Neural cell (in vitro differentiated cells): ENCODE measurements around the gene ELP1.

Experiments used
- RAD21 ChIP-seq: fragments of 450-650 bp; conservative IDR thresholded peaks from 2 replicates; pipeline ENCODE4 v1.6.1; 2014; ENCODE audit warnings: antibody characterized with exemption, mild to moderate bottlenecking, moderate library complexity
- TF ChIP-seq, protein P1 (sequence below): fragments of 450-650 bp; IDR thresholded peaks from 2 replicates; pipeline ENCODE4 v1.5.1; 2014; ENCODE audit warnings: antibody characterized with exemption, mild to moderate bottlenecking, moderate library complexity; ENCODE audit not compliant: poor library complexity, severe bottlenecking

DNA sequence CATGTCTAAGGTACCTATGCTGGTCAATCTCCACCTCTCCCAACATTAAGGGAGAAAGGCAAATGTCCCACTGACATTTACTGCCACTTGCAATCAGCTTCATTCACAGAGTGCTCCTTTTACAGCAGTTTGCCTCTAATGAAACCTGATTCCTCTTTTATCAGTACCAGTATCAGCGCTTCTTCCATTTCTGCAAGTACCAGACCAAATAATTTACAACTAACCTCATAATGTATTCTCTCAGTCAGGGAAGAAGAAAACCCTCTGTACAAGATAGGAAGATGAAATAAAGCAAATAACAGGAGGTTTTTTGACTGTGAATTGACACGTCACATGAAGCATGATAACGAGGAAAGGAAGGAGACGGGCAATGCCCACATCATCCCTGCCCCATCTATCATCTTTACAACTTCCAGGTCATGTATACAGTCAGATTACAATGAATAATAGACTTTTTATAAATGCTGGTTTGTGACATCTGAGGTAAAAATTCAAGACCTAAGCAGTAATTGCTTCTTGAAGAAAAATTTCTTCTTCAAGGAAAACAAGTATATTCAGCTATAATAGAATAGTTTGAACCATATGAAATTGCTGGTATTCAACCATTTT is 22.2 kb upstream of the ELP1 start:
- TF ChIP-seq RAD21 = no peak
- TF ChIP-seq, protein P1, sequence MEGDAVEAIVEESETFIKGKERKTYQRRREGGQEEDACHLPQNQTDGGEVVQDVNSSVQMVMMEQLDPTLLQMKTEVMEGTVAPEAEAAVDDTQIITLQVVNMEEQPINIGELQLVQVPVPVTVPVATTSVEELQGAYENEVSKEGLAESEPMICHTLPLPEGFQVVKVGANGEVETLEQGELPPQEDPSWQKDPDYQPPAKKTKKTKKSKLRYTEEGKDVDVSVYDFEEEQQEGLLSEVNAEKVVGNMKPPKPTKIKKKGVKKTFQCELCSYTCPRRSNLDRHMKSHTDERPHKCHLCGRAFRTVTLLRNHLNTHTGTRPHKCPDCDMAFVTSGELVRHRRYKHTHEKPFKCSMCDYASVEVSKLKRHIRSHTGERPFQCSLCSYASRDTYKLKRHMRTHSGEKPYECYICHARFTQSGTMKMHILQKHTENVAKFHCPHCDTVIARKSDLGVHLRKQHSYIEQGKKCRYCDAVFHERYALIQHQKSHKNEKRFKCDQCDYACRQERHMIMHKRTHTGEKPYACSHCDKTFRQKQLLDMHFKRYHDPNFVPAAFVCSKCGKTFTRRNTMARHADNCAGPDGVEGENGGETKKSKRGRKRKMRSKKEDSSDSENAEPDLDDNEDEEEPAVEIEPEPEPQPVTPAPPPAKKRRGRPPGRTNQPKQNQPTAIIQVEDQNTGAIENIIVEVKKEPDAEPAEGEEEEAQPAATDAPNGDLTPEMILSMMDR = no peak
